ENCODE results near the gene IFIT2.
"Not testable (repeated sequence)": the region's sequence is repeated elsewhere in the genome, so short reads cannot be mapped to it uniquely, and the experiment has no call there.

IFIT2 gene

GRCh38 chr10:89301721-89302445 is at the start of gene IFIT2:
TSS of gene IFIT2 (plus strand) at chr10:89302046. CDS start at chr10:89302124, 78 bp downstream.
- peak; percentile 80 for DNase-seq (ENCODE audit: low read depth)

- DNase-seq (ENCODE audit: low read depth) = no peak
Measured at GRCh38 chr10:89252225-89252585, 49.6 kb upstream of the IFIT2 start.

GRCh38 chr10:89255091-89255579 is 46.7 kb upstream of the IFIT2 start:
- not testable (repeated sequence) for DNase-seq (ENCODE audit: low read depth)

GRCh38 chr10:89255793-89256192 is 46.1 kb upstream of the IFIT2 start:
- no peak for DNase-seq (ENCODE audit: low read depth)

- no peak for DNase-seq (ENCODE audit: low read depth)
Measured at GRCh38 chr10:89256340-89256739, 45.5 kb upstream of the IFIT2 start.

GRCh38 chr10:89256962-89257361 is 44.9 kb upstream of the IFIT2 start:
- no peak for DNase-seq (ENCODE audit: low read depth)

GRCh38 chr10:89257581-89257980 is 44.3 kb upstream of the IFIT2 start:
- DNase-seq (ENCODE audit: low read depth) = no peak

- no peak for DNase-seq (ENCODE audit: low read depth)
Measured at GRCh38 chr10:89258881-89259280, 43.0 kb upstream of the IFIT2 start.

- DNase-seq (ENCODE audit: low read depth) = peak; percentile 67
Measured at GRCh38 chr10:89262086-89263051, 39.5 kb upstream of the IFIT2 start.

GRCh38 chr10:89263091-89263490 is 38.8 kb upstream of the IFIT2 start:
- DNase-seq (ENCODE audit: low read depth) = no peak

GRCh38 chr10:89263531-89263930 is 38.3 kb upstream of the IFIT2 start:
- no peak for DNase-seq (ENCODE audit: low read depth)

- DNase-seq (ENCODE audit: low read depth) = no peak
Measured at GRCh38 chr10:89266721-89267453, 35.0 kb upstream of the IFIT2 start.

GRCh38 chr10:89269433-89270152 is 32.3 kb upstream of the IFIT2 start:
- no peak for DNase-seq (ENCODE audit: low read depth)

GRCh38 chr10:89270153-89270483 is 31.7 kb upstream of the IFIT2 start:
- no peak for DNase-seq (ENCODE audit: low read depth)

- DNase-seq (ENCODE audit: low read depth) = no peak
Measured at GRCh38 chr10:89271532-89271931, 30.3 kb upstream of the IFIT2 start.

GRCh38 chr10:89273680-89274079 is 28.2 kb upstream of the IFIT2 start:
- DNase-seq (ENCODE audit: low read depth) = no peak

GRCh38 chr10:89274928-89275327 is 26.9 kb upstream of the IFIT2 start:
- DNase-seq (ENCODE audit: low read depth) = peak; percentile 44

GRCh38 chr10:89275383-89275782 is 26.5 kb upstream of the IFIT2 start:
- DNase-seq (ENCODE audit: low read depth) = no peak

- peak; percentile 99 for DNase-seq (ENCODE audit: low read depth)
Measured at GRCh38 chr10:89278034-89278535, 23.8 kb upstream of the IFIT2 start.

- DNase-seq (ENCODE audit: low read depth) = no peak
Measured at GRCh38 chr10:89278900-89279392, 22.9 kb upstream of the IFIT2 start.

GRCh38 chr10:89279421-89279869 is 22.4 kb upstream of the IFIT2 start:
- DNase-seq (ENCODE audit: low read depth) = peak; percentile 36
